Activated CD4-positive, alpha-beta T cell treated with anti-CD3 and anti-CD28 coated beads for 36 hours (primary cell): ENCODE measurements around the gene AMACR. TPM values are rescaled to one million over a fixed set of nuclear protein-coding genes. Genes with fewer than 3 reads are reported as not detected.
"Not testable (repeated sequence)": the region's sequence is repeated elsewhere in the genome, so short reads cannot be mapped to it uniquely, and the experiment has no call there.

ENCODE experiments used
- ATAC-seq: fragments of 200-7000 bp; cut with Tn5 transposase; one replicate; pipeline ENCODE4 v1.10.0; 2021; ENCODE audit warnings: mild to moderate bottlenecking, moderate library complexity
- CTCF ChIA-PET: fragments of 350-600 bp; sonication (Branson Sonifier 250); formaldehyde crosslinking; loops from one replicate; lab custom pipeline; 2021; ENCODE audit warnings: antibody characterized with exemption; lab: Charles Lee
- POLR2A ChIA-PET: fragments of 350-600 bp; sonication (Branson Sonifier 250); formaldehyde crosslinking; loops from one replicate; lab custom pipeline; 2021; ENCODE audit warnings: antibody characterized with exemption, inconsistent platforms; lab: Charles Lee
- DNase-seq: peaks from one replicate; pipeline ENCODE4 v3.0.0-alpha.2; 2020
- H3K27ac Mint-ChIP-seq: one replicate; pipeline ENCODE4 v1.8.0; 2021; ENCODE audit warnings: mixed read lengths
- H3K27me3 Mint-ChIP-seq: one replicate; pipeline ENCODE4 v1.8.0; 2021; ENCODE audit warnings: mixed read lengths
- H3K36me3 Mint-ChIP-seq: one replicate; pipeline ENCODE4 v1.8.0; 2021; ENCODE audit warnings: low read depth, mixed read lengths
- H3K4me1 Mint-ChIP-seq: one replicate; pipeline ENCODE4 v1.8.0; 2021; ENCODE audit warnings: mixed read lengths
- H3K4me3 Mint-ChIP-seq: one replicate; pipeline ENCODE4 v1.8.0; 2021; ENCODE audit warnings: mild to moderate bottlenecking, moderate library complexity, mixed read lengths
- H3K9me3 Mint-ChIP-seq: one replicate; pipeline ENCODE4 v1.8.0; 2021; ENCODE audit warnings: low read depth, mixed read lengths
- intact Hi-C, 2 experiments: fragments of 100-400 bp; cut with DNase I in 1 of 2; cut with micrococcal nuclease in 1 of 2; formaldehyde crosslinking; loops; one replicate each; pipeline versions ENCODE4 v1.14.2 to v1.15.1; 2022 to 2024; cut with DNase I, micrococcal nuclease
- total RNA-seq, 2 experiments: library from RNA; stranded (reverse); gene quantifications; one replicate each; pipeline ENCODE4 v1.2.3, GENCODE V29; 2021

The AMACR gene
- total RNA-seq, 2 experiments from 2014 or later, result 3.3 to 6.0 TPM

DNA sequence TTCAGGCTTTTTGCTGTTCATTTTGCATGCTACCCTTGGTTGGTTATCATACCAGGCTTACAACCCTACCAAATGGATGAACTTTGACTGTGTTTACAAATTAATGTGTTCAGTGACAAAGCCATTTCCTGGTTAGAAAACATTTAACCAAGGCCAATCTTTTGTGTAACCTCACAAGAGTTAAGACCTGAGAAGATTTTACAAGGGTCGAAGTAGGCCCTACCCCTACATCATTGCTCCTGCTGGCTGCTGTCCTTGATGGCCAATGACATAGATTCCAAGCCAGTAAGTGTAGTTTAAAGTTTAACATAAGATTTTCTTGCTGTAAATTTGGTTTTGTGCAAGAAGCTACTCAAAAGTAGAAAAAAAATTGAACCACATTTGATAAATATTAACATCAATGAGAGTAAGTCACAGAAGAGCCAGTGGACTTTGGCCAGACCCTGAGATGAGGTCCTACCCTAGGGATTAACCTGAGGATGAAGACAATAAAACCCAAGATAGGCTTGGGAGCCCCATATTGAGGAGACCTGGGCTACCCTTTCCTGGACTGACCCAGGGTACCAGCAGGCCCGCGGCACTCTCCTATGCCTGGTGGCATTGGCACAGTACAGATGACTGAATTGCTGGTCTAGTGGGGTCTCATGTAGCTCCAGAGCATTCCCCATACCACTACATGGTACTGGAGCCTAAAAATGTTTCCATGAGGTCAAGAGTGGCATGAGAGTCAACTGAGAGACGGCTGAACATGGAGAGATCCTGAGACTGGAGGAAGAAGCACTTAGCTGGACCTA, 26.9 kb upstream of the AMACR start:
- Mint-ChIP-seq H3K4me1 (no peaks in the 10 kb centered on the region), H3K27ac (no peak overlapping the region), H3K27me3 (no peaks in the 10 kb centered on the region), H3K36me3 (peaks cover 4% of the 10 kb centered on the region), H3K4me3 (no peak overlapping the region), H3K9me3 (no peaks in the 10 kb centered on the region)
- intact Hi-C loops, result no loop called here
- CTCF ChIA-PET, result interaction anchor here (0.9 kb wide), 1 partner anchor 18 kb away, joined by 3 read pairs; no protein-coding TSS in a partner anchor
- no peak for DNase-seq
- no peak for ATAC-seq
- POLR2A ChIA-PET, result no interaction called here

- intact Hi-C loops, result no loop called here
- ATAC-seq (no peak), DNase-seq (no peak)
- no peaks in the 10 kb centered on the region for H3K4me1 Mint-ChIP-seq
- POLR2A ChIA-PET, result no interaction called here
- CTCF ChIA-PET, result no interaction called here
- no peaks in the 10 kb centered on the region for H3K9me3 Mint-ChIP-seq
- H3K27ac Mint-ChIP-seq, result no peak overlapping the region
- no peaks in the 10 kb centered on the region for H3K27me3 Mint-ChIP-seq
- H3K4me3 Mint-ChIP-seq, result no peak overlapping the region
- peaks cover 7% of the 10 kb centered on the region for H3K36me3 Mint-ChIP-seq
These were observed 24.1 kb upstream of the AMACR start for GRCh38 chr5:34031966-34032365.

DNA sequence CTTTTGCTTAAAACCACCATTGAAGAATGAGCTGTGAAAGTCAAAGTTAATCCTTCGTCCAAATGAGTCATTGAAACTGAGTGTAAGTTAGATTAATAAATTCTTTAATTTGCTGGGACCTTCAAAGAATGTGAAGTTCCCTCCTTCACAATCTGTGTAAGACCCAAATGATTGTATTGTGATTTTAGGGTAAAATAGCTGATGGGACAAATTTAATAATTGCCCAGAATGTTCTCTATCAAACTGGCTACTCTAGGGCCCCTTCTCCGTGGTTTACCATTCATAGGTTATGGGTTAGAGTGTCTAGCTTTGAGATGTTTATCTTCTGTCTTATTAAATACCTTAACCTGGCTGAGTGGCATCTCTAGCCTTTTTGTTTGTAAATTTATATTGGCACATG, 23.3 kb upstream of the AMACR start:
- Mint-ChIP-seq H3K4me1 (no peaks in the 10 kb centered on the region), H3K4me3 (no peak overlapping the region), H3K9me3 (no peaks in the 10 kb centered on the region), H3K36me3 (peaks cover 7% of the 10 kb centered on the region), H3K27me3 (no peaks in the 10 kb centered on the region), H3K27ac (no peak overlapping the region)
- intact Hi-C loops, result no loop called here
- no peak for ATAC-seq
- CTCF ChIA-PET, result no interaction called here
- POLR2A ChIA-PET, result no interaction called here
- no peak for DNase-seq

DNA sequence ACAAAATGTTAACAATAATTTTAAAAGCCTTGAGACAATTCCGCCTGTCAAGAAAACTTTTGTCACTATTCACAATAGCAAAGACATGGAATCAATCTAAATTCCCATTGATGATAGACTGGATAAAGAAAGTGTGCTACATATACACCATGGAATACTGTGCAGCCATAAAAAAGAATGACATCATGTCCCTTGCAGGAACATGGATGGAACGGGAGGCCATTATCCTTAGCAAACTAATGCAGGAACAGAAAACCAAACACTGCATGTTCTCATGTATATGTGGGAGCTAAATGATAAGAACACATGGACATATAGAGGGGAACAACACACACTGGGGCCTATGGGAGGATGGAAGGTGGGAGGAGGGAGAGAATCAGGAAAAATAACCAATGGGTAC, 22.7 kb upstream of the AMACR start:
- CTCF ChIA-PET, H3K27me3 Mint-ChIP-seq, H3K36me3 Mint-ChIP-seq, POLR2A ChIA-PET, ATAC-seq, DNase-seq, H3K27ac Mint-ChIP-seq, H3K4me3 Mint-ChIP-seq, intact Hi-C loops, H3K9me3 Mint-ChIP-seq, H3K4me1 Mint-ChIP-seq: not testable (repeated sequence)

DNA sequence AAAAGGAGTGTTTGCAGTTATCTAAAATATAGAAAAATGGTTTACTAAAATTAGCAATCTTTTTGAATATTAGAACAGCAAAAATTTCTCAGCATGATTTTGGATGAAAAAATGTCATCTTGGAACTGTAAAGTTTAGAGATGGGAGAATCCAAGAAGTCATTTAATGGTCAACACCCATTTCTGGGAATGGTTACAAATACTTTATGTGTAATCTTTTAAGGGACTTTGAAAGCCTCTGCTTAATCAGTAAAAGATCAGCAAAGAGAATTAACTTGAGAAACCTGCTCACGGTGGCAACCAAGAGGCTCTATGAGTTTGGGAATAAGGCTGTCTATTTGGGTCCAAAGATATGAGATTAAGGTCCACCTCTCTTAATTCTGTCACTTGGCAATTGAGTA, 22.2 kb upstream of the AMACR start:
- Mint-ChIP-seq H3K4me1 (no peaks in the 10 kb centered on the region), H3K9me3 (no peaks in the 10 kb centered on the region), H3K4me3 (no peak overlapping the region), H3K36me3 (peaks cover 7% of the 10 kb centered on the region), H3K27me3 (no peaks in the 10 kb centered on the region), H3K27ac (no peak overlapping the region)
- POLR2A ChIA-PET, result no interaction called here
- no peak for DNase-seq
- ATAC-seq, result no peak
- CTCF ChIA-PET, result no interaction called here
- intact Hi-C loops, result no loop called here

- no peak overlapping the region for H3K27ac Mint-ChIP-seq
- no peak for ATAC-seq
- no peak overlapping the region for H3K4me3 Mint-ChIP-seq
- no peak for DNase-seq
- H3K4me1 Mint-ChIP-seq, result no peaks in the 10 kb centered on the region
- intact Hi-C loops, result no loop called here
- ChIA-PET POLR2A (no interaction called here), CTCF (interaction anchor here (1.2 kb wide), 1 partner anchor 30 kb away, joined by 3 read pairs; no protein-coding TSS in a partner anchor)
- peaks cover 4% of the 10 kb centered on the region for H3K36me3 Mint-ChIP-seq
- H3K9me3 Mint-ChIP-seq, result no peaks in the 10 kb centered on the region
- H3K27me3 Mint-ChIP-seq, result no peaks in the 10 kb centered on the region
These were observed 20.5 kb upstream of the AMACR start for GRCh38 chr5:34028349-34028748.

- peaks cover 13% of the 10 kb centered on the region for H3K36me3 Mint-ChIP-seq
- DNase-seq (no peak), ATAC-seq (no peak)
- H3K27me3 Mint-ChIP-seq, result no peaks in the 10 kb centered on the region
- no peaks in the 10 kb centered on the region for H3K9me3 Mint-ChIP-seq
- CTCF ChIA-PET, result no interaction called here
- intact Hi-C loops, result no loop called here
- no peak overlapping the region for H3K27ac Mint-ChIP-seq
- H3K4me3 Mint-ChIP-seq, result no peak overlapping the region
- POLR2A ChIA-PET, result no interaction called here
- peaks cover 16% of the 10 kb centered on the region for H3K4me1 Mint-ChIP-seq
These were observed 18.4 kb upstream of the AMACR start for GRCh38 chr5:34026089-34026761.

DNA sequence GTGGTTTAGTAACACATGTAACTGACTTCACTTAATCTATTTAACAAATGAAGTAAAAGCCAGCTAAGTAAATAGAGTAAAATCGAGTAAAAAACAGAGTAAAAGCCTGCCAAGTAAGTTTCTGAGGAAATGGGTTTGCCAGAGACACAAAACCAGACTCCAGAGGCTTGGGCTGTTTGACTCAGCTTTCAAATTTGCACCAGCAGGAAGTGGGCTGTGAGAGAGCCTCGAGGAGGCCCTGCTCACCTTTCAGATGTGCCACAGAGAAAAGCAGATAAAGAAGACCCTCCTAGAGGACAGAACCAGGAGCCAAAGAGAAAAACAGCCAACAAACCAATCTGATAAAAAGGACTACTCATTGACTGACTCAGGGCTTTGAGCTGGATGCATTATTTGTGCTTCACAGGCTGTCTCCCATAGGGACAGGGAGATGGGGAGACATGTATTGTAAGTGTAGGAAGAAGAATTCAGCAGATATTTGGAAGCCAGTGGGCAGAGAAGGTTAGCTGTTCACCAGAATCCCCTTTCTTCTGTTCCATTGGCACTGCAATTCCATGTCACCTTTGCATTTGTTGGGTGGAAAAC, 14.4 kb upstream of the AMACR start:
- H3K27me3 Mint-ChIP-seq, result no peaks in the 10 kb centered on the region
- intact Hi-C loops, result no loop called here
- H3K36me3 Mint-ChIP-seq, result peaks cover 13% of the 10 kb centered on the region
- H3K9me3 Mint-ChIP-seq, result no peaks in the 10 kb centered on the region
- DNase-seq (peak; percentile 72), ATAC-seq (peak; percentile 97)
- no peak overlapping the region for H3K4me3 Mint-ChIP-seq
- CTCF ChIA-PET, result interaction anchor here (1.6 kb wide), 1 partner anchor 14 kb away, joined by 4 read pairs; the partner anchor contains the start of gene AMACR
- H3K27ac Mint-ChIP-seq, result peak overlapping the region; percentile 87
- POLR2A ChIA-PET, result interaction anchor here (1.2 kb wide), 1 partner anchor 14 kb away, joined by 3 read pairs; the partner anchor contains the start of gene AMACR
- H3K4me1 Mint-ChIP-seq, result peaks cover 20% of the 10 kb centered on the region

GRCh38 chr5:34021334-34021733, 13.5 kb upstream of the AMACR start:
- ATAC-seq (no peak), DNase-seq (no peak)
- Mint-ChIP-seq H3K27me3 (no peaks in the 10 kb centered on the region), H3K4me3 (peak overlapping the region; percentile 36), H3K9me3 (no peaks in the 10 kb centered on the region), H3K27ac (peak overlapping the region; percentile 87), H3K4me1 (peaks cover 20% of the 10 kb centered on the region), H3K36me3 (peaks cover 13% of the 10 kb centered on the region)
- POLR2A ChIA-PET, result no interaction called here
- intact Hi-C loops, result no loop called here
- CTCF ChIA-PET, result interaction anchor here (1.6 kb wide), 1 partner anchor 13 kb away, joined by 4 read pairs; the partner anchor contains the start of gene AMACR

DNA sequence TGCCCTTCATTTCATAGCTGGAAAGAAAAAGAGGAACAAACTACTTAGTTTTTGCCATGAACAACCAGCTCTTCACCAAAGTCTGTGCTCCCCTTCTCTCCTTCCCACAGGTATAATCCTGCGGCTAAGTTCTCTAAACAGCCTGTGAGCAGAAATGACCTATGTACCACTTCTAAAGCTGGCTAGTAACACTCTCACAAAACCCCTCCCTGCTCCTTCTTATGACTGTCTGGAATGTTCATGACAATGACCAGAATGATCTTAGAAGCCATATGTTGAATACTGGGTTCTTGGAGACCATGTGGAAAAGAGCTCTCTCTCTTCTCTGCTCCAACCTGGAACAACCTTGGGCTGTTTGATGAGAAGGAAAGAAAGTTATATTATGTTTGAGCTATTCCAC, 12.9 kb upstream of the AMACR start:
- Mint-ChIP-seq H3K4me3 (no peak overlapping the region), H3K36me3 (peaks cover 15% of the 10 kb centered on the region), H3K9me3 (no peaks in the 10 kb centered on the region), H3K27me3 (no peaks in the 10 kb centered on the region), H3K27ac (no peak overlapping the region), H3K4me1 (peaks cover 23% of the 10 kb centered on the region)
- DNase-seq (no peak), ATAC-seq (no peak)
- ChIA-PET POLR2A (no interaction called here), CTCF (interaction anchor here (1.6 kb wide), 1 partner anchor 13 kb away, joined by 4 read pairs; the partner anchor contains the start of gene AMACR)
- intact Hi-C loops, result no loop called here

DNA sequence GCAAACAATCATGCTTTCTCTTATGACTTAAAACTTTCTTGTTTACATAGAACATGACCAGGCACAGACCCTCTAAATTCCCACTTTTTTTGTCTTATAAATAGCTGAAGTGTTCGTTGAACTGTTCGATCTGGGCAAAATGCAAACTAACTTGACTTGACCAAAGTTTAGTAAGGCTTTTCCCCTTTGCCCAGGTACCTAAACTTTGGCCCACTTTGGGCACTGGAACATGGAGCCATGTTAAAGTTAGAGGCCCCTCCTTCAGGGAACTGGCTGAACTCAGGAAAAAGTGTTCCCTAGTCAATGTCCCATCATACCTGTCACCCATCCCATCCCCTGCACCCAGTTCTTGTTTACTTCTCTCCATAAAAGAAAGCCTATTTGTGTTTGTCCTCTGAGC, 9.4 kb upstream of the AMACR start:
- Mint-ChIP-seq H3K9me3 (no peaks in the 10 kb centered on the region), H3K27me3 (no peaks in the 10 kb centered on the region), H3K4me1 (peaks cover 26% of the 10 kb centered on the region), H3K36me3 (peaks cover 12% of the 10 kb centered on the region), H3K4me3 (no peak overlapping the region), H3K27ac (no peak overlapping the region)
- DNase-seq, result no peak
- intact Hi-C loops, result no loop called here
- no peak for ATAC-seq
- ChIA-PET POLR2A (no interaction called here), CTCF (interaction anchor here (0.7 to 1.7 kb wide), 3 partner anchors 9 to 161 kb away, joined by 3 to 7 read pairs (median 7); no protein-coding TSS in a partner anchor)
